GM12864 (cell line): Measurements from ENCODE around the gene IL17C.

Experiments
- DNase-seq: peaks from one replicate; pipeline ENCODE4 v3.0.0-alpha.2; 2011; ENCODE audit warnings: low read depth
- H3K4me3 ChIP-seq: 2 replicates; pipeline ENCODE4 v1.5.1; 2011; ENCODE audit warnings: mild to moderate bottlenecking, low read depth, low read length, control low read depth
- TF ChIP-seq, protein P1 (sequence below): IDR thresholded peaks from 2 replicates; pipeline ENCODE4 v1.5.1; 2011; ENCODE audit warnings: low read depth, mild to moderate bottlenecking, moderate library complexity, low read length, control low read depth, inconsistent platforms; ENCODE audit errors: missing control alignments

IL17C gene

DNA sequence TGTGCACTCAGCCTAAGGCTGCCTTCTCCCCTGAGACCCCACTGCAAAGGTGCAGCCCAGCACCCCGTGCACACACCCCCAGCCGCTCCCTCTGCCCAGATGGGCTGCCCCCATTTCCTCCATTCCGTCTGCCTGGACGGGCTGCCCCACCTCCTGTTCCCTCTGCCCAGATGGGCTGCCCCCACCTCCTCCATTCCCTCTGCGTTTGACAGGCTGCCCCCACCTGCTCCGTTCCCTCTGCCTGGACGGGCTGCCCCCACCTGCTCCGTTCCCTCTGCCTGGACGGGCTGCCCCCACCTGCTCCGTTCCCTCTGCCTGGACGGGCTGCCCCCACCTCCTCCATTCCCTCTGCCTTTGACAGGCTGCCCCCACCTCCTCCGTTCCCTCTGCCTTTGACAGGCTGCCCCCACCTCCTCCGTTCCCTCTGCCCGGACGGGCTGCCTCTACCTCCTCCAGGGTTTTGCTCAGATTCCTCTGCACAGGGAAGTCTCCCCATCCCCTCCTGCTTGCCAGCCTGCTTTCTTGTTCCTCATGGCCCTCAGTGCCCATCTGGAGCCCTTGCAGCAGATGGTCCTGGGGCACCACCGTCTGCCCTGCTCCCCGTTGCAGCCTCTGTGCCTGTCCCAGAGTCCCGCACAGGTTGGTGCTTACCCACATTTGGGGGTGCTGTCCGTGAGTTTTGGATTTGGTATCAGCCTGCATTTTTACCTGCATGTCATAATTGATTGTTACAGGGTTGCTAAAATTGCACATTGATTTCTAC lies 23.4 kb upstream of the IL17C start:
- no peak for DNase-seq
- H3K4me3 ChIP-seq: no peak overlapping the region

GRCh38 chr16:88616320-88616719 lies 22.1 kb upstream of the IL17C start:
- no peak overlapping the region for H3K4me3 ChIP-seq
- no peak for DNase-seq
- TF ChIP-seq, protein P1, sequence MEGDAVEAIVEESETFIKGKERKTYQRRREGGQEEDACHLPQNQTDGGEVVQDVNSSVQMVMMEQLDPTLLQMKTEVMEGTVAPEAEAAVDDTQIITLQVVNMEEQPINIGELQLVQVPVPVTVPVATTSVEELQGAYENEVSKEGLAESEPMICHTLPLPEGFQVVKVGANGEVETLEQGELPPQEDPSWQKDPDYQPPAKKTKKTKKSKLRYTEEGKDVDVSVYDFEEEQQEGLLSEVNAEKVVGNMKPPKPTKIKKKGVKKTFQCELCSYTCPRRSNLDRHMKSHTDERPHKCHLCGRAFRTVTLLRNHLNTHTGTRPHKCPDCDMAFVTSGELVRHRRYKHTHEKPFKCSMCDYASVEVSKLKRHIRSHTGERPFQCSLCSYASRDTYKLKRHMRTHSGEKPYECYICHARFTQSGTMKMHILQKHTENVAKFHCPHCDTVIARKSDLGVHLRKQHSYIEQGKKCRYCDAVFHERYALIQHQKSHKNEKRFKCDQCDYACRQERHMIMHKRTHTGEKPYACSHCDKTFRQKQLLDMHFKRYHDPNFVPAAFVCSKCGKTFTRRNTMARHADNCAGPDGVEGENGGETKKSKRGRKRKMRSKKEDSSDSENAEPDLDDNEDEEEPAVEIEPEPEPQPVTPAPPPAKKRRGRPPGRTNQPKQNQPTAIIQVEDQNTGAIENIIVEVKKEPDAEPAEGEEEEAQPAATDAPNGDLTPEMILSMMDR: no peak

More for the DNA sequence above, 23.4 kb upstream of the IL17C start:
- TF ChIP-seq, protein P1: no peak

GRCh38 chr16:88616736-88617135 lies 21.6 kb upstream of the IL17C start:
- H3K4me3 ChIP-seq: no peak overlapping the region
- TF ChIP-seq, protein P1: no peak
- DNase-seq: no peak

DNA sequence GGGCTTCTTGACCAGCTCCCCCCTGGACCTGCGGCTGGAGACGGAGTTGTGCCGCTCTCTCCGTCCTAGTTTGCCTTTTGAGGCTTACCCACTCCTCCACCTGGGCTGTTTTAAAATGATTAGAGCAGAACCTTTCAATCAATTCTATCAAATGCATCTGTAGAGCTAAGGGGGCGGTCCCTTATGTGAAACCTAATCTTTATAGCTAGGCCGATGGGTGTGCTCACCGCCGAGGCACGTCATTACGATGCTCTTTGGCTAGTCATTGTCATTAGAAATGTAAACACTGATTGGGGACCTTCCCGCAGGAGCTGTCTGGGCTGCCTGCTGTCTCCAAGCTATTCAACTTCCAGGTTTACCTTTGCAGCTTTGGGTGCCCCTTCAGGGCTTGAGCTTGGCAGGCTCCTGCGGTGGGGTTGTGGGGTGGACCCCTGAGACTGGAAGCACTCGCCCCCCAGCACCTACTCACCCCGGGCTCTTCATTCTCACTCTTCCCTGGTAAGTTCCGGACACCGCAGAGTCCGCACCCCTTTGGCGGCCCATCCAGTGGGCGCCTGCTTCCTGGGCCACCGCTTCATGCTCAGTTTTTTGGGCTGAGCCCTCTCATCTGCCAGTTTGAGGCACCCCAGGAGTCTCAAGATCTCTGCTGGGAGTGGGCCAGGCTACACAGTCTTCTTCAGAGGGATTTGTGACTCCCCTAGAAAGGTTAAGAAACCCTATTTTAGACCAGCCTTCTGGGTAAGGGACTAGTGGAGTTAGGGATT lies 20.9 kb upstream of the IL17C start:
- no peak overlapping the region for H3K4me3 ChIP-seq
- TF ChIP-seq, protein P1: no peak
- DNase-seq: no peak

DNA sequence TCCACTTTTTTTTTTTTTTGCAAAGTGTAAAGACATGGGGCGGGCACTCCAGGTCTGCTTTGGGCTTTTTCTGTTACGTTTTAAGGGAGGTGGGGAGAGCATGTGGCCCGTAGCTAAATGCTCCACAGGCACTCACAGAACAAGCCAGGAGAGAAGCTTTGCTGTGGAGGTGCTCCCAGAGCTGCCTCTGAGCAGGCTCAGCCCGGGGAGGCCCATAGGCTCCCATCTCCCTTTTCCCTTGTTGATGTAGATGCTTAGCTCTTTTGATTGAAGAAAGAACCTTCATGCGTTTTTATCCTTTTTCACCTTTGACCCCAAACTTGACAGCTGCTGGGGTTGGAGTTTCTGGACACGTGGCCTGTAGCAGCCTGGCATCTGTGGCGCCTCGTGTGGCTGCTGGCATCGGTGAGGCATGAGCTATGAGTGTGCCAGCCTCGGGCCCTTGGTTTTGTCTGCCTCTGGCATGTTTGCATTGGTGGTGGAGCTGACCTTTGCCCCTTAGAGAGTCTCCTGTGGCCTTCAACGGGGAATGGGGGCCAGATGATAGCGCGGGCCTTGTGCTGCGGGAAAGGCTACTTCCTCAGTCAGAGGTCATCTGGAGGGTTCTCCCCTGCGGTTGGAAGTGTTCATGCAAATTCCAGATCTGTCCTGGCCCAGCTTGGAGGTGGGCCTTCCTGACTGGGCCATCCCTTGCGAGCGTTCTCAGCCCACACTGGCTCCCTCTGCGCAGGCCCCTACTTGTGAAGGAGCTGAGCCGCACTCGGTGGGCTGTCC lies 20.0 kb upstream of the IL17C start:
- no peak overlapping the region for H3K4me3 ChIP-seq
- TF ChIP-seq, protein P1: no peak
- no peak for DNase-seq

- DNase-seq: no peak
- TF ChIP-seq, protein P1: no peak
- no peak overlapping the region for H3K4me3 ChIP-seq
Measured at GRCh38 chr16:88618956-88619667, 19.3 kb upstream of the IL17C start.
